MM.1S (cell line): Measurements from ENCODE around the gene SULF2.

Source experiments
- EZH2 ChIP-seq: fragments of 300-600 bp; sonication (generic); optimal IDR thresholded peaks from 2 replicates; pipeline ENCODE3; 2017; ENCODE audit warnings: low read depth, mild to moderate bottlenecking, antibody characterized with exemption, low read length, mixed read lengths
- EZH2phosphoT487 ChIP-seq: fragments of 300-600 bp; sonication (generic); IDR thresholded peaks from 2 replicates; pipeline ENCODE4 v1.6.1; 2018; ENCODE audit warnings: antibody characterized with exemption, low read length
- TF ChIP-seq, protein P1 (sequence below): fragments of 300-600 bp; sonication (generic); IDR thresholded peaks from 2 replicates; pipeline ENCODE4 v1.5.1; 2016; ENCODE audit warnings: antibody characterized with exemption, low read length, mixed read lengths

DNA sequence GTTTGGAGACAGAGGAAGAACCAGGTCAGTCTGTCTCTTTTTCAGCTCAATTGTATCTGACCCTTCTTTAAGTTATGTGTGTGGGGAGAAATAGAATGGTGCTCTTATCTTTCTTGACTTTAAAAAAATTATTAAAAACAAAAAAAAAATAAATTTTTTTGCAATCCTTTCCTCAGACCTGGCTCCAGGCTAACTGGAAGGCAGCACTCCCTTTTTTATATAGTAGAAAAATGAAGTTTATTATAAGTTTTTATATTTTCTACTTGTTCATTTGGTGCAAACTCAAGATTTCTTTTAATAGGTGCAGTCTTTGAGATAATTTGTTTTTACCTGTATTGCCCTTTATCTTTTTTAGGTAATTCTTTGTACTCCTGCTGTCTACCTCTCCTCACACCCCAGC lies 129.6 kb downstream of the SULF2 start:
- TF ChIP-seq, protein P1, sequence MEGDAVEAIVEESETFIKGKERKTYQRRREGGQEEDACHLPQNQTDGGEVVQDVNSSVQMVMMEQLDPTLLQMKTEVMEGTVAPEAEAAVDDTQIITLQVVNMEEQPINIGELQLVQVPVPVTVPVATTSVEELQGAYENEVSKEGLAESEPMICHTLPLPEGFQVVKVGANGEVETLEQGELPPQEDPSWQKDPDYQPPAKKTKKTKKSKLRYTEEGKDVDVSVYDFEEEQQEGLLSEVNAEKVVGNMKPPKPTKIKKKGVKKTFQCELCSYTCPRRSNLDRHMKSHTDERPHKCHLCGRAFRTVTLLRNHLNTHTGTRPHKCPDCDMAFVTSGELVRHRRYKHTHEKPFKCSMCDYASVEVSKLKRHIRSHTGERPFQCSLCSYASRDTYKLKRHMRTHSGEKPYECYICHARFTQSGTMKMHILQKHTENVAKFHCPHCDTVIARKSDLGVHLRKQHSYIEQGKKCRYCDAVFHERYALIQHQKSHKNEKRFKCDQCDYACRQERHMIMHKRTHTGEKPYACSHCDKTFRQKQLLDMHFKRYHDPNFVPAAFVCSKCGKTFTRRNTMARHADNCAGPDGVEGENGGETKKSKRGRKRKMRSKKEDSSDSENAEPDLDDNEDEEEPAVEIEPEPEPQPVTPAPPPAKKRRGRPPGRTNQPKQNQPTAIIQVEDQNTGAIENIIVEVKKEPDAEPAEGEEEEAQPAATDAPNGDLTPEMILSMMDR: no peak
- no peak for TF ChIP-seq EZH2phosphoT487
- TF ChIP-seq EZH2: no peak
